GM23248 (cell line): ENCODE measurements around the gene UBASH3B.
"Not testable (repeated sequence)": the region's sequence is repeated elsewhere in the genome, so short reads cannot be mapped to it uniquely, and the experiment has no call there.

ENCODE experiments used
- EZH2 ChIP-seq: fragments of 200-600 bp; sonication (generic); IDR thresholded peaks from 2 replicates; pipeline ENCODE4 v1.6.1; 2018; ENCODE audit warnings: antibody characterized with exemption, mild to moderate bottlenecking; ENCODE audit not compliant: insufficient read depth, poor library complexity, severe bottlenecking
- EZH2phosphoT487 ChIP-seq: fragments of 200-600 bp; sonication (generic); IDR thresholded peaks from 2 replicates; pipeline ENCODE4 v1.6.1; 2018; ENCODE audit warnings: antibody characterized with exemption, moderate library complexity, mild to moderate bottlenecking, low read depth; ENCODE audit not compliant: insufficient read depth

DNA sequence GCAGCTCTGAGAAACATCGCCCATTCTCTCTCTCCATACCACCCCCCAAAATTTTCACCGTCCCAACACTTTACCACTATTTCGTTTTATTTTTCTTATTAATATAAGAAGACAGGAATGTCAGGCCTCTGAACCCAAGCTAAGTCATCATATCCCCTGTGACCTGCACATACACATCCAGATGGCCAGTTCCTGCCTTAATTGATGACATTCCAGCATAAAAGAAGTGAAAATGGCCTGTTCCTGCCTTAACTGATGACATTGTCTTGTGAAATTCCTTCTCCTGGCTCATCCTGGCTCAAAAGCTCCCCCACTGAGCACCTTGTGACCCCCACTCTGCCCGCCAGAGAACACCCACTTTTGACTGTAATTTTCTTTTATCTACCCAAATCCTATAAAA lies 176.8 kb downstream of the UBASH3B start:
- not testable (repeated sequence) for TF ChIP-seq EZH2, EZH2phosphoT487
